Measurements from ENCODE around the gene ZFP1. TPM values are rescaled to one million over a fixed set of nuclear protein-coding genes. Genes with fewer than 3 reads are reported as not detected.
"Not testable (repeated sequence)": the region's sequence is repeated elsewhere in the genome, so short reads cannot be mapped to it uniquely, and the experiment has no call there.

ZFP1 gene
- total RNA-seq, 1 donor from 2014 or later = 13.2 TPM

- intact Hi-C loops (cut with micrococcal nuclease) = no loop called here
Observed at GRCh38 chr16:75202069-75202590, 53.8 kb downstream of the ZFP1 start.

- intact Hi-C loops (cut with micrococcal nuclease) = no loop called here
Observed at GRCh38 chr16:75203096-75203495, 54.8 kb downstream of the ZFP1 start.

- intact Hi-C loops (cut with micrococcal nuclease) = no loop called here
Observed at GRCh38 chr16:75203667-75204409, 55.5 kb downstream of the ZFP1 start.

GRCh38 chr16:75204410-75204758 is 56.1 kb downstream of the ZFP1 start:
- intact Hi-C loops (cut with micrococcal nuclease) = no loop called here

- intact Hi-C loops (cut with micrococcal nuclease) = not testable (repeated sequence)
Observed at GRCh38 chr16:75204905-75205304, 56.6 kb downstream of the ZFP1 start.

GRCh38 chr16:75205438-75205837 is 57.1 kb downstream of the ZFP1 start:
- intact Hi-C loops (cut with micrococcal nuclease) = not testable (repeated sequence)

GRCh38 chr16:75205961-75206748 is 57.8 kb downstream of the ZFP1 start:
- intact Hi-C loops (cut with micrococcal nuclease) = not testable (repeated sequence)

- intact Hi-C loops (cut with micrococcal nuclease) = no loop called here
Observed at GRCh38 chr16:75206749-75207451, 58.6 kb downstream of the ZFP1 start, which contains the start of gene CTRB2. Gene CTRB2 (minus strand): TSS chr16:75207161. CDS start chr16:75207141, 20 bp downstream.

- intact Hi-C loops (cut with micrococcal nuclease) = no loop called here
Observed at GRCh38 chr16:75207831-75208230, 59.5 kb downstream of the ZFP1 start.

GRCh38 chr16:75208242-75208825 is 60.0 kb downstream of the ZFP1 start:
- intact Hi-C loops (cut with micrococcal nuclease) = no loop called here

GRCh38 chr16:75208861-75209505 is 60.7 kb downstream of the ZFP1 start:
- intact Hi-C loops (cut with micrococcal nuclease) = no loop called here

- intact Hi-C loops (cut with micrococcal nuclease) = not testable (repeated sequence)
Observed at GRCh38 chr16:75209514-75209913, 61.2 kb downstream of the ZFP1 start.

- intact Hi-C loops (cut with micrococcal nuclease) = no loop called here
Observed at GRCh38 chr16:75209944-75210343, 61.6 kb downstream of the ZFP1 start.

GRCh38 chr16:75211286-75211685 is 63.0 kb downstream of the ZFP1 start:
- intact Hi-C loops (cut with micrococcal nuclease) = not testable (repeated sequence)

- intact Hi-C loops (cut with micrococcal nuclease) = no loop called here
Observed at GRCh38 chr16:75216127-75216526, 67.8 kb downstream of the ZFP1 start.

- intact Hi-C loops (cut with micrococcal nuclease) = no loop called here
Observed at GRCh38 chr16:75216576-75216975, 68.3 kb downstream of the ZFP1 start.

GRCh38 chr16:75217389-75217851 is 69.1 kb downstream of the ZFP1 start:
- intact Hi-C loops (cut with micrococcal nuclease) = no loop called here

- intact Hi-C loops (cut with micrococcal nuclease) = loop anchor here (1.0 kb wide), 1 partner anchor 19 kb away; no protein-coding TSS in a partner anchor
Observed at GRCh38 chr16:75218256-75219076, 70.1 kb downstream of the ZFP1 start, which contains the start of gene CTRB1. Gene CTRB1 (plus strand): TSS chr16:75218988. CDS start chr16:75219008, 20 bp downstream.

GRCh38 chr16:75219088-75219487 is 70.8 kb downstream of the ZFP1 start:
- intact Hi-C loops (cut with micrococcal nuclease) = loop anchor here (1.0 kb wide), 1 partner anchor 20 kb away; no protein-coding TSS in a partner anchor
